ENCODE results near the gene MYPN. TPM values are rescaled to one million over a fixed set of nuclear protein-coding genes. Genes with fewer than 3 reads are reported as not detected.

Gene MYPN
- total RNA-seq, 1 experiment from 2014 or later, result 6.0 TPM

DNA sequence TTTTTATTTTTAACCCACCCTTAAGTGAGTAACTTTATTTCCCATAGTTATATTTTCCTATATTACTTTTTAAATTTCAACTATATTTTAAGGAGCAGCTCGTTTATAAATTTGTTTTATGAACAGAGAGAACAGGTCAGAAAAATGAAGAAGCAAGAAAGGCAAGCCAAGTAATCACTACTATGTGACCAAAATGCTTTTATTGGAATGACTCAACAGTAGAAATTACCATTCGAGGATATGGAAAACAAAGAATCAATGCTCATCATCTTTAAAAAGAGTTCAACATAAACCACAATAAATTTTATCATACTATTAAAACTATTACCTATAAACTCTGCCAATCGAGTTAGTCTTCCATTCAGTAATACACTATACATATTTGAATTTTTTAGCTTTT is 41.8 kb upstream of the MYPN start:
- DNase-seq, result peak; percentile 69
- H3K27me3 ChIP-seq (ENCODE audit: low read length), result no peaks in the 10 kb centered on the region
- no peak overlapping the region for H3K9ac ChIP-seq (ENCODE audit: low read length)
- H3K4me3 ChIP-seq (ENCODE audit: low read length), result no peak overlapping the region
- TF ChIP-seq EZH2 (IDR thresholded peaks at IDR 0.05; ENCODE audit: low read length, unreplicated experiment), result no peak
- TF ChIP-seq, protein P1, sequence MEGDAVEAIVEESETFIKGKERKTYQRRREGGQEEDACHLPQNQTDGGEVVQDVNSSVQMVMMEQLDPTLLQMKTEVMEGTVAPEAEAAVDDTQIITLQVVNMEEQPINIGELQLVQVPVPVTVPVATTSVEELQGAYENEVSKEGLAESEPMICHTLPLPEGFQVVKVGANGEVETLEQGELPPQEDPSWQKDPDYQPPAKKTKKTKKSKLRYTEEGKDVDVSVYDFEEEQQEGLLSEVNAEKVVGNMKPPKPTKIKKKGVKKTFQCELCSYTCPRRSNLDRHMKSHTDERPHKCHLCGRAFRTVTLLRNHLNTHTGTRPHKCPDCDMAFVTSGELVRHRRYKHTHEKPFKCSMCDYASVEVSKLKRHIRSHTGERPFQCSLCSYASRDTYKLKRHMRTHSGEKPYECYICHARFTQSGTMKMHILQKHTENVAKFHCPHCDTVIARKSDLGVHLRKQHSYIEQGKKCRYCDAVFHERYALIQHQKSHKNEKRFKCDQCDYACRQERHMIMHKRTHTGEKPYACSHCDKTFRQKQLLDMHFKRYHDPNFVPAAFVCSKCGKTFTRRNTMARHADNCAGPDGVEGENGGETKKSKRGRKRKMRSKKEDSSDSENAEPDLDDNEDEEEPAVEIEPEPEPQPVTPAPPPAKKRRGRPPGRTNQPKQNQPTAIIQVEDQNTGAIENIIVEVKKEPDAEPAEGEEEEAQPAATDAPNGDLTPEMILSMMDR (conservative IDR thresholded peaks at IDR 0.05; ENCODE audit: low read depth, low read length), result no peak
- TF ChIP-seq EZH2phosphoT487 (IDR thresholded peaks at IDR 0.05; ENCODE audit: borderline replicate concordance, low read length), result no peak
- intact Hi-C loops (cut with micrococcal nuclease), result no loop called here
- peaks cover 30% of the 10 kb centered on the region for H4K20me1 ChIP-seq (ENCODE audit: low read length)
- POLR2A ChIA-PET (ENCODE audit: unreplicated experiment), result interaction anchor here (0.5 to 0.6 kb wide), 2 partner anchors 184 to 250 kb away, joined by 3 read pairs; no protein-coding TSS in a partner anchor
- H2AFZ ChIP-seq (ENCODE audit: low read length), result no peak overlapping the region
- H3K4me1 ChIP-seq (ENCODE audit: insufficient read depth, low read length), result peaks cover 33% of the 10 kb centered on the region
- H3K36me3 ChIP-seq (ENCODE audit: low read depth, low read length), result peaks cover 39% of the 10 kb centered on the region
- CTCF ChIA-PET, result interaction anchor here (1.5 kb wide), 1 partner anchor 279 kb away, joined by 5 read pairs; no protein-coding TSS in a partner anchor
- H3F3A ChIP-seq (ENCODE audit: low read length, unreplicated experiment), result no peaks in the 10 kb centered on the region
- peaks cover 70% of the 10 kb centered on the region for H3K79me2 ChIP-seq (ENCODE audit: low read length)
- no peaks in the 10 kb centered on the region for H3K9me3 ChIP-seq (ENCODE audit: low read length)
- BruUV-seq (replicated peaks), result no TSS peak
- H3K27ac ChIP-seq (ENCODE audit: low read length), result no peak overlapping the region
- peak overlapping the region; percentile 2; the same call in 1 of the 2 replicates for H3K4me2 ChIP-seq (ENCODE audit: low read length)
- no peaks in the 10 kb centered on the region for H3K9me2 ChIP-seq (replicated peaks; ENCODE audit: low read length)
- ATAC-seq, result peak; percentile 67

DNA sequence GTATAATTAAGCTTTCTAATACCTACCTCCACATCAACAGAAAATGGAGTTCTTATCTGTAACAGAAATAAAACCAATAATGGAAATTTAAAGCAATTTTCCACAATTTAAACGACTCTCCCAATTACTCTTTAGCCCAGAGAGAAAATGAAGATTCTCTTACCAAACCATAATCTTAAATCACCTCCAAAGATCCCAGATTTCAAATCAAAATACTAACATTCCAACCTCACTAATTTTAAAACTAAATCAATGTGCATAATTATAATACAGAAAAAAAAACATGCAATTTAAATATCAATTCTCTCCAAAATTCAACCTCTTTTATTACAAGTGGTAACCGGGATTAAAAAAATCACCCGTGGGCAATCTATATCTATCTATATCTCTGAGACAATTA is 35.7 kb upstream of the MYPN start:
- TF ChIP-seq EZH2 (IDR thresholded peaks at IDR 0.05; ENCODE audit: low read length, unreplicated experiment) (no peak), EZH2phosphoT487 (IDR thresholded peaks at IDR 0.05; ENCODE audit: borderline replicate concordance, low read length) (no peak)
- TF ChIP-seq, protein P1 (conservative IDR thresholded peaks at IDR 0.05; ENCODE audit: low read depth, low read length), result no peak
- H3K4me1 ChIP-seq (ENCODE audit: insufficient read depth, low read length), result peaks cover 25% of the 10 kb centered on the region
- no peaks in the 10 kb centered on the region for H3K9me3 ChIP-seq (ENCODE audit: low read length)
- peaks cover 29% of the 10 kb centered on the region for H3K36me3 ChIP-seq (ENCODE audit: low read depth, low read length)
- H3F3A ChIP-seq (ENCODE audit: low read length, unreplicated experiment), result no peaks in the 10 kb centered on the region
- H3K4me3 ChIP-seq (ENCODE audit: low read length), result peak overlapping the region; percentile 87
- H2AFZ ChIP-seq (ENCODE audit: low read length), result no peak overlapping the region
- CTCF ChIA-PET, result interaction anchor here (0.6 to 1.1 kb wide), 2 partner anchors 9 to 139 kb away, joined by 3 to 4 read pairs; no protein-coding TSS in a partner anchor
- no peaks in the 10 kb centered on the region for H3K27me3 ChIP-seq (ENCODE audit: low read length)
- peak overlapping the region; percentile 81 for H3K4me2 ChIP-seq (ENCODE audit: low read length)
- no peaks in the 10 kb centered on the region for H3K9me2 ChIP-seq (replicated peaks; ENCODE audit: low read length)
- ATAC-seq (no peak), DNase-seq (no peak)
- H3K79me2 ChIP-seq (ENCODE audit: low read length), result peaks cover 67% of the 10 kb centered on the region
- no TSS peak for BruUV-seq (replicated peaks)
- 0 out of 2 replicates have a peak overlapping the region, but pooled peaks have one; percentile 87 for H3K27ac ChIP-seq (ENCODE audit: low read length)
- intact Hi-C loops (cut with micrococcal nuclease), result loop anchor here (2.0 kb wide), 2 partner anchors 189 to 219 kb away; partner anchors contain the start of gene SIRT1
- H4K20me1 ChIP-seq (ENCODE audit: low read length), result peaks cover 41% of the 10 kb centered on the region
- POLR2A ChIA-PET (ENCODE audit: unreplicated experiment), result interaction anchor here (0.6 kb wide), 1 partner anchor 188 kb away, joined by 30 read pairs; no protein-coding TSS in a partner anchor
- H3K9ac ChIP-seq (ENCODE audit: low read length), result peak overlapping the region; percentile 92

All from PC-3 (cell line).